ENCODE results near the gene GGN.

DNA sequence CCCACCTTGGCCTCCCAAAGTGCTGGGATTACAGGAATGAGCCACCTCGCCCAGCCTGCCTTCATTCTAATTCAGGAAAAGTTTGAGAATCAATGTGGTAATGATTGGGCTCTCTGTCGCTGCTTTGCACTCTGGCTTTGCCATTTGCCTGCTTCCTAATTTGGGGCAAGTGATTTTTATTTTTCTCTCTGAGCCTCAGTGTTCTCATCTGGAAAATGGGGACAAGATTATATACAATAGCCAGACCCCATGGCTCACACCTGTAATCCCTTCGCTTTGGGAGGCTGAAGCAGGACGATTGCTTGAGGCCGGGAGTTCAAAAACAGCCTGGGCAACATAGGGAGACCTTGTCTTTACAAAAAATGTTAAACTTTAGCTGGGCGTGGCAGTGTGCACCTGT, 49.5 kb upstream of the GGN start:
- TF ChIP-seq REST (IDR thresholded peaks at IDR 0.05; ENCODE audit: borderline replicate concordance in 1 of 2, low read depth in 1 of 2, low read length in 2 of 2) (no peak), ZNF547 (CRISPR knock-in tag; IDR thresholded peaks at IDR 0.05) (no peak), EZH2 (conservative IDR thresholded peaks at IDR 0.05; ENCODE audit: low read depth, low read length) (no peak), CBX5 (CRISPR knock-in tag; IDR thresholded peaks at IDR 0.05; ENCODE audit: borderline replicate concordance) (no peak), SMARCE1 (IDR thresholded peaks at IDR 0.05; ENCODE audit: borderline replicate concordance) (no peak), CTCF (CRISPR knock-in tag; IDR thresholded peaks at IDR 0.05) (no peak), NCOA2 (CRISPR knock-in tag; IDR thresholded peaks at IDR 0.05) (no peak), ZNF496 (CRISPR knock-in tag; IDR thresholded peaks at IDR 0.05; ENCODE audit: insufficient replicate concordance) (no peak), KLF12 (CRISPR knock-in tag; IDR thresholded peaks at IDR 0.05; ENCODE audit: borderline replicate concordance) (no peak), SIN3A (IDR thresholded peaks at IDR 0.05; ENCODE audit: borderline replicate concordance, low read depth, low read length) (no peak), ZSCAN5A (CRISPR knock-in tag; IDR thresholded peaks at IDR 0.05; ENCODE audit: borderline replicate concordance) (no peak), MAFF (IDR thresholded peaks at IDR 0.05; ENCODE audit: low read depth, low read length) (no peak)
- TF ChIP-seq, protein P1, sequence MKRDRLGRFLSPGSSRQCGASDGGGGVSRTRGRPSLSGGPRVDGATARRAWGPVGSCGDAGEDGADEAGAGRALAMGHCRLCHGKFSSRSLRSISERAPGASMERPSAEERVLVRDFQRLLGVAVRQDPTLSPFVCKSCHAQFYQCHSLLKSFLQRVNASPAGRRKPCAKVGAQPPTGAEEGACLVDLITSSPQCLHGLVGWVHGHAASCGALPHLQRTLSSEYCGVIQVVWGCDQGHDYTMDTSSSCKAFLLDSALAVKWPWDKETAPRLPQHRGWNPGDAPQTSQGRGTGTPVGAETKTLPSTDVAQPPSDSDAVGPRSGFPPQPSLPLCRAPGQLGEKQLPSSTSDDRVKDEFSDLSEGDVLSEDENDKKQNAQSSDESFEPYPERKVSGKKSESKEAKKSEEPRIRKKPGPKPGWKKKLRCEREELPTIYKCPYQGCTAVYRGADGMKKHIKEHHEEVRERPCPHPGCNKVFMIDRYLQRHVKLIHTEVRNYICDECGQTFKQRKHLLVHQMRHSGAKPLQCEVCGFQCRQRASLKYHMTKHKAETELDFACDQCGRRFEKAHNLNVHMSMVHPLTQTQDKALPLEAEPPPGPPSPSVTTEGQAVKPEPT (CRISPR knock-in tag; IDR thresholded peaks at IDR 0.05; ENCODE audit: low read depth) = no peak
